GM10266 (cell line): ENCODE measurements around the gene UBTD2.

Experiments
- DNase-seq: peaks from one replicate; pipeline ENCODE4 v3.0.0; 2012; ENCODE audit errors: extremely low spot score
- CTCF ChIP-seq: IDR thresholded peaks from 2 replicates; pipeline ENCODE4 v1.5.1; 2012; ENCODE audit warnings: mild to moderate bottlenecking, low read depth; ENCODE audit not compliant: control insufficient read depth, insufficient read depth; ENCODE audit errors: missing control alignments

The UBTD2 gene

DNA sequence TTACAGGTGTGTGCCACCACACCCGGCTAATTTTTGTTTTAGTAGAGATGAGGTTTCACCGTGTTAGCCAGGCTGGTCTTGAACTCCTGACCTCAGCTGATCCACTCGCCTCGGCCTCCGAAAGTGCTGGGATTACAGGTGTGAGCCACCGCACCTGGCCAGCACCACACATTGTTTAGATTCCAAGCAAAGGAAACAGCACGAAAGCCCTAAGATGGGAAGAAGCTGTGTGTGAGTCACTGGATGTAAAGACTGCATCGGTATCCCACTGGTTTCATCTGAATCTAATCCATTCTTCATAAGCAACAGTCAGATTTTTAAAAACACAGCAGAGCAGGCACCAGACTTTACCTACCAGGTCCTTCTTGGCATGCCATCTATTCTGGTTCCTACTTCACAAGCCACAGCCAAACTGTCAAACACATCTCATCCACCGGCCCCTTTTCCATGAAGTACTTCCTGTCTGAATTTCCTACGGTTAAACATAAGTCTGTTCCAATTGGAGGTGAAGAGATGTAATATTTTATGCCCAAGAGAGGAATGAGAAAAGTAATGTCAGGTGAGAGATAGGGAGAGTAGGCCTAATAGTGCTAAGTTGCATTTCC, 17.4 kb downstream of the UBTD2 start:
- no peak for DNase-seq

DNA sequence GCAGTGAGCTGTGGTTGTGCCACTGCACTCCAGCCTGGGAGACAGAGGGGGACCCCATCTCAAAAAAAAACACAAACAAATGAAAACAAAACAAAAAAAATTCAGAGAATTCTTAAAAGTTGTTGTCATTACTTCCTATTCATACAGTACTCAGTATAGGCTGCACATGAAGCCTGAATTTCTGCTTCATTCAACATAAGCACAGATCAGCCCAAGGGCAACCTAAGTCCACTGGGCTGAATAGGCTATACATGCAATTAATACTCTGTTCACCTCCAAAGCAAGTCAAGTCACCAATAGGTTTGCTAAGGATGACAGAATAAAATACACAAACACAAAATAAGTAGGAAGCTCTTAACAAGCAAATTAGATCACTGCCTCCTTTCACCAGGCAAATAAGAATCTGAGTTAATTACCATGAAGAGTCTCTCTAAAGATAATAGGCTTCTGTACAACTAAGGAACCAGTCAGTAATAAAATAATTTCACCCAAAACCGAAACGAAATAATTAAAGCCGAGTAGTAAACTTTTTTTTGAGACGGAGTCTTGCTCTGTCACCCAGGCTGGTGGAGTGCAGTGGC, 18.7 kb downstream of the UBTD2 start:
- no peak for TF ChIP-seq CTCF

More for the DNA sequence above, 17.4 kb downstream of the UBTD2 start:
- no peak for TF ChIP-seq CTCF

DNA sequence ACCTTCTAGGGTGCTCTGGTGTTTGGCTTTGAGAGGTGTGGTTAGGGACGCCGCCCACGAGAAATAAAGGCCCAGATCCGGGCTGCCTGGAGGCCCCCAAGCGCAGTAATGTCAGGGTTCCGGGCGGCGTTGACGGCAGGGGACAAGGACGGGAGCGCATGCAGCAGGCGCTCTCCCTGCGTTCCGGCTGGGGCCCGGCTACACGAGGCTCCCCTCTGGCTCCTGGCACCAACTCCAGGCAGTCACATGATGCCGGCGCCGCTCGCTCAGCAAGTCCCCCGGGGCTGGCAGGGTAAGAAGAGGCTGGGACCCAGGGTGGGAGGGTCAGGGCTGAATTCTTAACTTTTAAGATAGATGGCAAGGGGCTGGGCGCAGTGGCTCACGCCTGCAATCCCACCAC, 28.1 kb downstream of the UBTD2 start:
- TF ChIP-seq CTCF: no peak
- DNase-seq: no peak

More for the DNA sequence above, 18.7 kb downstream of the UBTD2 start:
- no peak for DNase-seq

- TF ChIP-seq CTCF: no peak
- DNase-seq: no peak
Observed at GRCh38 chr5:172252501-172252900, 31.1 kb downstream of the UBTD2 start.

DNA sequence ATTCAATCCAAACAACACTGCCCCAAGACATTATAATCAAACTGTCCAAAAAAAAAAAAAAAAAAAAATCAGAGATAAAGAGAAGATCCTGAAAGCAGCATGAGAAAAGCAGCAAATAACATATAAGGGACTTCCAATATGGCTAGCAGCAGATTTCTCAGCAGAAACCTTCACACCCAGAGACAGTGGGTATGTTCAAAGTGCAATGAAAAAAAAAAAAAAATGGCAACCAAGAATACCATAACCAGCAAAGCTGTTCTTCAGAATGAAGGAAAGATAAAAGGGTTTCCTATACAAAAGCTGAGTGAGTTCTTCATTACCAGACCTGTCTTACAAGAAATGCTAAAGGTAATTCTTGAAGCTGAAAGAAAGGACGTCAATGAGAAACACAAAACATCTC, 32.1 kb downstream of the UBTD2 start:
- no peak for DNase-seq
- no peak for TF ChIP-seq CTCF

DNA sequence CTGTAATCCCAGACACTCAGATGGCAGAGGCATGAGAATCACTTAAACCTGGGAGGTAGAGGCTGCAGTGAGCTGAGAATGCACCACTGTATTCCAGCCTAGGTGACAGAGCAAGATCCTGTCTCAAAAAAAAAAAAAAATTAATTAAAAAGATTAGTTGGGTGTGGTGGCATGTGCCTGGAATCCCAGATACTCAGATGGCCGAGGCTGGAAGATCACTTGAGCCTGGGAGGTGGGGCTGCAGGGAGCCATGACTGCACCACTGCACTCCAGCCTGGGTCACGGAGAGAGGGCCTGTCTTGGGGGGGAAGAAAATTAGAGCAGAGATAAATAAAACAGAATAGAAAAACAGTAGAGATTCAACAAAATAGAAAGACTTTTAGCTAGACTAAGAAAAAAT, 34.9 kb downstream of the UBTD2 start:
- no peak for TF ChIP-seq CTCF
- no peak for DNase-seq

GRCh38 chr5:172245703-172246125, 37.9 kb downstream of the UBTD2 start:
- TF ChIP-seq CTCF: no peak

More at GRCh38 chr5:172245703-172246125, 37.9 kb downstream of the UBTD2 start:
- DNase-seq: no peak
